ENCODE results near the gene PTCRA.

GRCh38 chr6:42891199-42891722 lies 24.6 kb upstream of the PTCRA start:
- TF ChIP-seq EZH2 (IDR thresholded peaks at IDR 0.05; ENCODE audit: borderline replicate concordance, low read length) (no peak), CTCF (IDR thresholded peaks at IDR 0.05; ENCODE audit: low read length) (no peak)

All from OCI-LY1 (cell line).